Caco-2 (cell line): ENCODE measurements around the gene MAST4. TPM values are rescaled to one million over a fixed set of nuclear protein-coding genes. Genes with fewer than 3 reads are reported as not detected.

Source experiments
- BruUV-seq: library from RNA; stranded (reverse); fragments of 400-500 nt; replicated peaks from 2 replicates; lab custom pipeline; 2021; lab: Mats Ljungman, UMichigan
- CTCF ChIA-PET: fragments of 300-600 bp; sonication (Branson Sonifier 250); formaldehyde crosslinking; loops from one replicate; lab custom pipeline; 2022; ENCODE audit warnings: antibody characterized with exemption; lab: Charles Lee
- POLR2A ChIA-PET: fragments of 300-600 bp; sonication (Branson Sonifier 250); formaldehyde crosslinking; loops from one replicate; lab custom pipeline; 2022; ENCODE audit warnings: antibody characterized with exemption; lab: Charles Lee
- DNase-seq, 2 experiments: peaks; one replicate each; pipeline versions ENCODE4 v3.0.0 to v3.0.0-alpha.2; 2020 to 2022
- H3K27me3 ChIP-seq: replicated peaks from 2 replicates; pipeline ENCODE4 v1.6.0; 2011; ENCODE audit warnings: low read length; ENCODE audit not compliant: control insufficient read depth, insufficient read depth
- H3K36me3 ChIP-seq: 2 replicates; pipeline ENCODE4 v1.5.1; 2011; ENCODE audit warnings: low read length; ENCODE audit not compliant: control insufficient read depth, insufficient read depth
- H3K4me1 ChIP-seq: fragments of 250-450 bp; sonication (Bioruptor Pico); 2 replicates; pipeline ENCODE4 v1.5.1; 2020; ENCODE audit warnings: mild to moderate bottlenecking
- H3K4me3 ChIP-seq: 2 replicates; pipeline ENCODE4 v1.5.1; 2011; ENCODE audit warnings: low read depth, mild to moderate bottlenecking, control low read depth, low read length
- H3K9me3 ChIP-seq: fragments of 250-450 bp; sonication (Bioruptor Pico); 2 replicates; pipeline ENCODE4 v1.5.1; 2020; ENCODE audit warnings: mild to moderate bottlenecking, moderate library complexity
- H3K27ac Mint-ChIP-seq: one replicate; pipeline ENCODE4 v1.8.0; 2022; ENCODE audit warnings: mixed read lengths; ENCODE audit not compliant: unreplicated experiment
- H3K27me3 Mint-ChIP-seq: one replicate; pipeline ENCODE4 v1.8.0; 2022; ENCODE audit warnings: mixed read lengths; ENCODE audit not compliant: insufficient read depth, unreplicated experiment
- H3K36me3 Mint-ChIP-seq: one replicate; pipeline ENCODE4 v1.8.0; 2022; ENCODE audit warnings: mild to moderate bottlenecking, mixed read lengths; ENCODE audit not compliant: insufficient read depth, unreplicated experiment
- H3K4me1 Mint-ChIP-seq: one replicate; pipeline ENCODE4 v1.8.0; 2022; ENCODE audit warnings: low read depth, mixed read lengths; ENCODE audit not compliant: unreplicated experiment
- H3K4me3 Mint-ChIP-seq: one replicate; pipeline ENCODE4 v1.8.0; 2022; ENCODE audit warnings: mild to moderate bottlenecking, moderate library complexity, mixed read lengths; ENCODE audit not compliant: unreplicated experiment
- H3K9me3 Mint-ChIP-seq: one replicate; pipeline ENCODE4 v1.8.0; 2022; ENCODE audit warnings: mixed read lengths; ENCODE audit not compliant: unreplicated experiment
- intact Hi-C: fragments of 100-400 bp; cut with micrococcal nuclease; formaldehyde crosslinking; loops from one replicate; pipeline ENCODE4 v1.10.0; 2022; ENCODE audit not compliant: unreplicated experiment
- total RNA-seq: library from RNA; stranded (reverse); gene quantifications from 2 replicates; pipeline ENCODE4 v1.2.3, GENCODE V29; 2022
- TF ChIP-seq, protein P1 (sequence below), 2 experiments: fragments of 200-600 bp in 1 of 2; IDR thresholded peaks; 1 replicate in 1 of 2; 2 replicates in 1 of 2; pipeline versions ENCODE4 v1.5.1 to v1.8.0; 2011 to 2022; ENCODE audit warnings: antibody characterized with exemption in 1 of 2, control low read depth in 1 of 2, inconsistent platforms in 1 of 2, low read depth in 1 of 2, low read length in 1 of 2, mild to moderate bottlenecking in 1 of 2, moderate library complexity in 1 of 2; ENCODE audit not compliant: insufficient read depth in 1 of 2, severe bottlenecking in 1 of 2, unreplicated experiment in 1 of 2

MAST4 gene
- total RNA-seq, 1 experiment from 2014 or later: 17.8 TPM

- Mint-ChIP-seq H3K4me1 (no peaks in the 10 kb centered on the region), H3K9me3 (no peaks in the 10 kb centered on the region), H3K27ac (no peak overlapping the region), H3K36me3 (no peaks in the 10 kb centered on the region), H3K27me3 (peaks cover 13% of the 10 kb centered on the region), H3K4me3 (no peak overlapping the region)
- intact Hi-C loops: no loop called here
- Histone ChIP-seq H3K9me3 (no peaks in the 10 kb centered on the region), H3K4me3 (no peak overlapping the region), H3K36me3 (no peaks in the 10 kb centered on the region), H3K27me3 (no peaks in the 10 kb centered on the region; the same call in 1 of the 2 replicates), H3K4me1 (no peaks in the 10 kb centered on the region)
- TF ChIP-seq, protein P1, sequence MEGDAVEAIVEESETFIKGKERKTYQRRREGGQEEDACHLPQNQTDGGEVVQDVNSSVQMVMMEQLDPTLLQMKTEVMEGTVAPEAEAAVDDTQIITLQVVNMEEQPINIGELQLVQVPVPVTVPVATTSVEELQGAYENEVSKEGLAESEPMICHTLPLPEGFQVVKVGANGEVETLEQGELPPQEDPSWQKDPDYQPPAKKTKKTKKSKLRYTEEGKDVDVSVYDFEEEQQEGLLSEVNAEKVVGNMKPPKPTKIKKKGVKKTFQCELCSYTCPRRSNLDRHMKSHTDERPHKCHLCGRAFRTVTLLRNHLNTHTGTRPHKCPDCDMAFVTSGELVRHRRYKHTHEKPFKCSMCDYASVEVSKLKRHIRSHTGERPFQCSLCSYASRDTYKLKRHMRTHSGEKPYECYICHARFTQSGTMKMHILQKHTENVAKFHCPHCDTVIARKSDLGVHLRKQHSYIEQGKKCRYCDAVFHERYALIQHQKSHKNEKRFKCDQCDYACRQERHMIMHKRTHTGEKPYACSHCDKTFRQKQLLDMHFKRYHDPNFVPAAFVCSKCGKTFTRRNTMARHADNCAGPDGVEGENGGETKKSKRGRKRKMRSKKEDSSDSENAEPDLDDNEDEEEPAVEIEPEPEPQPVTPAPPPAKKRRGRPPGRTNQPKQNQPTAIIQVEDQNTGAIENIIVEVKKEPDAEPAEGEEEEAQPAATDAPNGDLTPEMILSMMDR (IDR thresholded peaks at IDR 0.05; ENCODE audit: insufficient read depth in 1 of 2, low read depth in 1 of 2, low read length in 1 of 2, severe bottlenecking in 1 of 2, unreplicated experiment in 1 of 2): no peak
- POLR2A ChIA-PET: interaction anchor here (0.5 kb wide), 1 partner anchor 9 kb away, joined by 6 read pairs; no protein-coding TSS in a partner anchor
- BruUV-seq: no TSS peak
- CTCF ChIA-PET: no interaction called here
- DNase-seq: no peak
Observed at GRCh38 chr5:66856041-66856805, 260.0 kb downstream of the MAST4 start.

GRCh38 chr5:66859526-66859925, 263.3 kb downstream of the MAST4 start:
- Histone ChIP-seq H3K36me3 (no peaks in the 10 kb centered on the region), H3K27me3 (peaks cover 2% of the 10 kb centered on the region), H3K4me1 (no peaks in the 10 kb centered on the region), H3K4me3 (no peak overlapping the region), H3K9me3 (no peaks in the 10 kb centered on the region)
- TF ChIP-seq, protein P1 (IDR thresholded peaks at IDR 0.05; ENCODE audit: insufficient read depth in 1 of 2, low read depth in 1 of 2, low read length in 1 of 2, severe bottlenecking in 1 of 2, unreplicated experiment in 1 of 2): no peak
- H3K36me3 Mint-ChIP-seq: no peaks in the 10 kb centered on the region
- peaks cover 6% of the 10 kb centered on the region for H3K4me1 Mint-ChIP-seq
- no peaks in the 10 kb centered on the region for H3K9me3 Mint-ChIP-seq
- no peak overlapping the region for H3K4me3 Mint-ChIP-seq
- BruUV-seq: no TSS peak
- POLR2A ChIA-PET: no interaction called here
- no peak overlapping the region for H3K27ac Mint-ChIP-seq
- CTCF ChIA-PET: no interaction called here
- H3K27me3 Mint-ChIP-seq: peaks cover 10% of the 10 kb centered on the region
- no peak for DNase-seq
- intact Hi-C loops: no loop called here

- Mint-ChIP-seq H3K27ac (no peak overlapping the region), H3K9me3 (no peaks in the 10 kb centered on the region), H3K36me3 (no peaks in the 10 kb centered on the region), H3K4me3 (no peak overlapping the region), H3K27me3 (peaks cover 12% of the 10 kb centered on the region), H3K4me1 (peaks cover 8% of the 10 kb centered on the region)
- Histone ChIP-seq H3K9me3 (no peaks in the 10 kb centered on the region), H3K4me1 (no peaks in the 10 kb centered on the region), H3K27me3 (peaks cover 2% of the 10 kb centered on the region), H3K4me3 (no peak overlapping the region), H3K36me3 (no peaks in the 10 kb centered on the region)
- DNase-seq: no peak
- intact Hi-C loops: loop anchor here (5.0 kb wide), 2 partner anchors 33 to 292 kb away; no protein-coding TSS in a partner anchor
- no TSS peak for BruUV-seq
- ChIA-PET POLR2A (no interaction called here), CTCF (no interaction called here)
- TF ChIP-seq, protein P1 (IDR thresholded peaks at IDR 0.05; ENCODE audit: insufficient read depth in 1 of 2, low read depth in 1 of 2, low read length in 1 of 2, severe bottlenecking in 1 of 2, unreplicated experiment in 1 of 2): no peak
Observed at GRCh38 chr5:66860199-66860975, 264.2 kb downstream of the MAST4 start.
